Esophagus squamous epithelium (tissue), 5 donors: ENCODE data around the gene MTG2. TPM values are rescaled to one million over a fixed set of nuclear protein-coding genes. Genes with fewer than 3 reads are reported as not detected.

Experiments
- DNase-seq: peaks from one replicate; lab custom pipeline; 2025; lab: John Stamatoyannopoulos, UW
- H3K27ac ChIP-seq, 4 donors: fragments of 200-600 bp; sonication (generic); one replicate each; pipeline ENCODE4 v1.5.1; 2016 to 2019; ENCODE audit warnings: mild to moderate bottlenecking in 1 of 4
- H3K27me3 ChIP-seq, 4 donors: fragments of 200-600 bp; sonication (generic); 1 replicate in 3 of 4; 2 replicates in 1 of 4; pipeline versions ENCODE4 v1.5.1 to v1.6.0; 2017 to 2021; ENCODE audit warnings: antibody characterized with exemption in 1 of 4
- H3K36me3 ChIP-seq, 3 donors: fragments of 200-600 bp; sonication (generic); one replicate each; pipeline ENCODE4 v1.5.1; 2016 to 2019
- H3K4me1 ChIP-seq, 3 donors: fragments of 200-600 bp; sonication (generic); one replicate each; pipeline ENCODE4 v1.5.1; 2017 to 2019
- H3K4me3 ChIP-seq, 4 donors: fragments of 200-600 bp; sonication (generic); 1 replicate in 3 of 4; 2 replicates in 1 of 4; pipeline ENCODE4 v1.5.1; 2016 to 2019; ENCODE audit warnings: mild to moderate bottlenecking in 2 of 4, moderate library complexity in 1 of 4
- H3K9me3 ChIP-seq, 3 donors: fragments of 200-600 bp; sonication (generic); one replicate each; pipeline ENCODE4 v1.5.1; 2016 to 2019
- POLR2A ChIP-seq, 4 donors: fragments of 450-650 bp; IDR thresholded peaks; one replicate each; pipeline ENCODE4 v1.6.1; 2017; ENCODE audit warnings: antibody characterized with exemption in 4 of 4, mild to moderate bottlenecking in 4 of 4, moderate library complexity in 3 of 4
- WGBS, 2 donors: methylation state at CpG; one replicate each; pipeline ENCODE4 v1.1.5; 2018; 5-methylcytosine and 5-hydroxymethylcytosine counted together
- intact Hi-C: fragments of 100-400 bp; cut with DNase I; formaldehyde crosslinking; loops from one replicate; pipeline ENCODE4 v1.15.0; 2022
- total RNA-seq, 4 donors: library from RNA; depleted of rRNA; stranded (reverse); fragments of >200 nt; gene quantifications; one replicate each; pipeline ENCODE4 v1.1.0, GENCODE V29; 2016
- TF ChIP-seq, protein P1 (sequence below), 6 experiments: fragments of 450-650 bp in 4 of 6; fragments of 200-600 bp in 2 of 6; sonication (generic) in 2 of 6; IDR thresholded peaks; one replicate each; pipeline ENCODE4 v1.5.1; 2016 to 2019; ENCODE audit warnings: antibody characterized with exemption in 6 of 6, mild to moderate bottlenecking in 4 of 6, moderate library complexity in 4 of 6
- donor health status: DM: yes; HTN: yes; CAD: no.

MTG2 gene
- total RNA-seq, 4 donors from 2014 or later: 17.4 to 25.5 (median 21.7) TPM

DNA sequence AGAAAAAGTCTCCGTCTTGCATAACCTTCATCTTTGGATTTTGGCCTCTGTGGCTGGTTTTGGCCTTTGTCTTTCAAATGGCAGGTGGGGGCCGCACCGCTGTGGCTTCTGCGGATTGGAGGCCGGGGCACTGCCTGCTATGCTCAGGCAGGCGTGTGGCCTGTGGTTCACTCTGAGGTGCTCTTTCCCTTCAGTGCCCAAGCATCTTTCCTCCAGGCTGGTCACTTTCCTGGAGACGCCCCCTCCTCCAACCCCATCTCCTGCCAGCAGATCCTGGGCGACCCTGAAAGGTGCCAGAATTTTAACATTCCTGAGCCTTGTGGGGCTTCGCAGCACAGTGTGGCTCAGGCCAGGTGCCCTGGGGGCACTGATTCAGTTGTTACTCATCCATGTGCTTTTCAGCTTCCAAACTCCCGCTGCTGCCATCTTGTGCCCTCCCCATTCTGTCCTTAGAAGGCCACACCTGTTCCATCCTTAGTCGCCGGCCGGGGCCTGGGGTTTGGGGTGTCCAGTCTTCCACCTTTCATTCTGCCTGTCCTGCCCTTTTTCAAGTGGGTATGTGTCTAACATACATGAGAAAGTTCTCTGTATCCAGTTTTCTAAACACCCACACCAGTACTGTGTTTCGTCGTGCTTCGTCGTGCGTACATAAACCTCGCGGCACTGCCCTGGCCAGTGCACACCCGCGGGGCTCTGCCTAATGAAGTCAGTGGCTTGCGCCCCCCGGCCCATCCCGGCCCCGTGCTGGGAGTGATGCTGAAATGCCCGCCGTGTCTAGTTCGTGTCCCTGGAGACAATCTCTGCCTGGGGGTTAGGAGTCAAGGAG, 27.2 kb upstream of the MTG2 start:
- H3K27me3 ChIP-seq: no peaks in the 10 kb centered on the region
- WGBS, 2 donors: 59 to 74% methylated on average over 14 to 19 of the region's 29 CpGs

DNA sequence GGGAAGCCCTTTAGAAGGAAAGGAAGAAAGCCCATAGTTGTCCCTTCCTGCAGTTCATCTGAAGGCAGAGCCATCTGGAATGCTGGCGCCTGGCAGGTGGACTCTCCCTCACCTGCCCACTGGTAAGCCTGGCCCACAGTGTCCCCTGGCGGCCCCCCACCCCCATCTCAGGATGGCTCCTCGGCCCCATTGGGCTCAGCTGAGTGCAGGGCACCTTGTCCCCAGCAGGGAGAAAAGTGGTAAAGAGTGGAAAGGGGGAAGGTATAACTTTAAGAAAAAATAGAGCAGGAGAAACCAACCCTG, 26.6 kb upstream of the MTG2 start:
- TF ChIP-seq POLR2A (IDR thresholded peaks at IDR 0.05): no peak
- TF ChIP-seq, protein P1, sequence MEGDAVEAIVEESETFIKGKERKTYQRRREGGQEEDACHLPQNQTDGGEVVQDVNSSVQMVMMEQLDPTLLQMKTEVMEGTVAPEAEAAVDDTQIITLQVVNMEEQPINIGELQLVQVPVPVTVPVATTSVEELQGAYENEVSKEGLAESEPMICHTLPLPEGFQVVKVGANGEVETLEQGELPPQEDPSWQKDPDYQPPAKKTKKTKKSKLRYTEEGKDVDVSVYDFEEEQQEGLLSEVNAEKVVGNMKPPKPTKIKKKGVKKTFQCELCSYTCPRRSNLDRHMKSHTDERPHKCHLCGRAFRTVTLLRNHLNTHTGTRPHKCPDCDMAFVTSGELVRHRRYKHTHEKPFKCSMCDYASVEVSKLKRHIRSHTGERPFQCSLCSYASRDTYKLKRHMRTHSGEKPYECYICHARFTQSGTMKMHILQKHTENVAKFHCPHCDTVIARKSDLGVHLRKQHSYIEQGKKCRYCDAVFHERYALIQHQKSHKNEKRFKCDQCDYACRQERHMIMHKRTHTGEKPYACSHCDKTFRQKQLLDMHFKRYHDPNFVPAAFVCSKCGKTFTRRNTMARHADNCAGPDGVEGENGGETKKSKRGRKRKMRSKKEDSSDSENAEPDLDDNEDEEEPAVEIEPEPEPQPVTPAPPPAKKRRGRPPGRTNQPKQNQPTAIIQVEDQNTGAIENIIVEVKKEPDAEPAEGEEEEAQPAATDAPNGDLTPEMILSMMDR (IDR thresholded peaks at IDR 0.05): no peak
- H3K36me3 ChIP-seq: peaks cover 0 to 59% (median 0%) of the 10 kb centered on the region in 3 donors
- no peak for DNase-seq

More for the DNA sequence above, 27.2 kb upstream of the MTG2 start:
- intact Hi-C loops: no loop called here
- H3K27ac ChIP-seq: no peak overlapping the region
- peaks cover 0 to 54% (median 0%) of the 10 kb centered on the region in 3 donors for H3K36me3 ChIP-seq
- DNase-seq: no peak
- H3K9me3 ChIP-seq: no peaks in the 10 kb centered on the region
- H3K4me3 ChIP-seq: no peak overlapping the region
- TF ChIP-seq, protein P1 (IDR thresholded peaks at IDR 0.05): no peak
- TF ChIP-seq POLR2A (IDR thresholded peaks at IDR 0.05): no peak
- peaks cover 10 to 57% (median 14%) of the 10 kb centered on the region in 3 donors for H3K4me1 ChIP-seq

DNA sequence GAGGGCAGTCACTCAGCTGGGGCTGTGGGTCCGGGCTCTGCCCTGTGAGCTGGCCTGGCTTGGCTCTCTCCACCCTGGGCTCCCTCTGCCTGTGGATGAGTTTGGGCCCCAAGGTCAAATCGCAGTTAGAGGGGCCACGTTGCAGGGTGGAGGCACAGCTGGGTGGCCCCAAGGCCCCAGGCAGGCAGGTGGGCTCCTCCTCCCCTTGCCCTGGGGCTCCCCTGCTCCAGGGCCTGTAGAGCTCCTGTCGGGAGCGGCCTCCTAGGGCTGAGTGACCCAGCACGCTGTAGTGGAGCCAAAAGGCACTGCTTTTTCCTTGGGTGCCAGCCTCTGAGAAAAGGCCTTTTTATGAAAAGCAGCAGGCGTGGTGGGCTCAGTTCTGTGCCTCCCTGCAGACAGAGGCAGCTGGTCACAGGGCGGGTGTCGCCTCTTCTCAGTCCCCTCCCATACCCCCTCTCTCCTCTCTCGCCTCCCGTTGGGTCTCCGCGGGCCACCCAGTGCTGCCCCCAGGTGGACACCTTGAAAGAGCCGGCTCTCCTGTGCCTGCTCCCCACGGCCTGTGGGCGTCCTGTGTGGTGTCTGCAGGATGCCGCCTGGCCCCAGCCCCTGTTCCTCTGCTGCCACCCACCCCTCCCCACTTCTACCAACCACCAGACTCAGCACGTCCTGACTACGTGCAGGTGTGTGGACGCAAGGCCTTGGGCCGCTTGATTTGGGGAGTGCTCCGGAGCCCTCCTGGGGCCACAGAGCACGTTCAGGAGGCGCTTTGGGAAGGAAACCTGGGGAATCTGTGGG, 26.0 kb upstream of the MTG2 start:
- Histone ChIP-seq H3K36me3 (peaks cover 0 to 65% (median 0%) of the 10 kb centered on the region in 3 donors), H3K4me1 (peaks cover 10 to 59% (median 21%) of the 10 kb centered on the region in 3 donors), H3K27me3 (no peaks in the 10 kb centered on the region), H3K4me3 (no peak overlapping the region), H3K27ac (no peak overlapping the region), H3K9me3 (no peaks in the 10 kb centered on the region)
- DNase-seq: no peak
- intact Hi-C loops: no loop called here
- TF ChIP-seq, protein P1 (IDR thresholded peaks at IDR 0.05): peak; percentile 26 to 68 (median 52)
- TF ChIP-seq POLR2A (IDR thresholded peaks at IDR 0.05): no peak
- 28 to 42% methylated on average over 5 to 10 of the region's 24 CpGs for WGBS, 2 donors

More for the DNA sequence above, 26.6 kb upstream of the MTG2 start:
- no peak overlapping the region for H3K27ac ChIP-seq
- no peaks in the 10 kb centered on the region for H3K27me3 ChIP-seq
- peaks cover 10 to 57% (median 18%) of the 10 kb centered on the region in 3 donors for H3K4me1 ChIP-seq
- no peaks in the 10 kb centered on the region for H3K9me3 ChIP-seq
- no peak overlapping the region for H3K4me3 ChIP-seq
- intact Hi-C loops: no loop called here
- 88% methylated on average over 3 of the region's 3 CpGs; no CpG with 5 or more reads in 1 of the 2 donors for WGBS, 2 donors

GRCh38 chr20:62157387-62158087, 25.3 kb upstream of the MTG2 start:
- Histone ChIP-seq H3K4me1 (peaks cover 10 to 60% (median 21%) of the 10 kb centered on the region in 3 donors), H3K9me3 (no peaks in the 10 kb centered on the region), H3K27me3 (no peaks in the 10 kb centered on the region), H3K4me3 (no peak overlapping the region), H3K27ac (no peak overlapping the region), H3K36me3 (peaks cover under 1 to 66% (median 3%) of the 10 kb centered on the region in 3 donors)
- intact Hi-C loops: no loop called here
- no peak for TF ChIP-seq POLR2A (IDR thresholded peaks at IDR 0.05)
- TF ChIP-seq, protein P1 (IDR thresholded peaks at IDR 0.05): no peak
- no peak for DNase-seq
- WGBS, 2 donors: 86% methylated on average over 11 to 17 of the region's 25 CpGs
